A549 treated with AZD9567 at 1 μM for 4 hours (cell line): ENCODE results near the gene SBK1. TPM values are rescaled to one million over a fixed set of nuclear protein-coding genes. Genes with fewer than 3 reads are reported as not detected.

Source experiments
- total RNA-seq: library from RNA; stranded (reverse); fragments of 200-300 nt; extraction: Qiagen RNA extraction; gene quantifications from 5 replicates; pipeline ENCODE4 v1.2.3, GENCODE V29; 2022; ENCODE audit not compliant: insufficient read depth

The SBK1 gene
- total RNA-seq = 0.15 to 1.0 TPM (median 0.25 TPM) in 5 replicates

GRCh38 chr16:28291651-28292626, at the start of gene SBK1:
Gene SBK1, plus strand, starts transcription at chr16:28292525. Its CDS starts 24,867 bp downstream, at chr16:28317392.

GRCh38 chr16:28363408-28363807, 71.1 kb downstream of the SBK1 start, which contains the start of gene NPIPB6:
Gene NPIPB6, minus strand, starts transcription at chr16:28363508. Its CDS starts 686 bp downstream, at chr16:28362822.

Other genes starting within 250 kb of the SBK1 start
- 0.02 to 0.10 TPM in 2 of 5 replicates, not detected in the others for gene GSG1L, start 228.8 kb upstream of the SBK1 start, total RNA-seq
- gene XPO6, start 80.6 kb upstream of the SBK1 start, total RNA-seq = 64.4 to 106 TPM (median 103 TPM) in 5 replicates
- gene NPIPB6, start 71.0 kb downstream of the SBK1 start, total RNA-seq = 2.0 to 5.2 TPM (median 2.3 TPM) in 5 replicates
- gene EIF3CL, start 111.3 kb downstream of the SBK1 start, total RNA-seq = 64.9 to 114 TPM (median 75.9 TPM) in 5 replicates
- gene NPIPB7, start 179.8 kb downstream of the SBK1 start, total RNA-seq = 0.10 to 0.30 TPM (median 0.18 TPM) in 4 of 5 replicates, not detected in the other
- 24.9 to 35.6 TPM (median 29.4 TPM) in 5 replicates for gene CLN3, start 199.5 kb downstream of the SBK1 start, total RNA-seq
- 0.03 to 0.06 TPM (median 0.04 TPM) in 4 of 5 replicates, not detected in the other for gene APOBR, start 202.1 kb downstream of the SBK1 start, total RNA-seq
- gene IL27, start 214.3 kb downstream of the SBK1 start, total RNA-seq = not detected in 5 replicates
- gene NUPR1, start 246.4 kb downstream of the SBK1 start, total RNA-seq = 12.2 to 19.1 TPM (median 15.2 TPM) in 5 replicates